A673 (cell line): ENCODE data around the gene POLE4. TPM values are rescaled to one million over a fixed set of nuclear protein-coding genes. Genes with fewer than 3 reads are reported as not detected.

Experiments
- BruUV-seq: library from RNA; stranded (reverse); fragments of 400-500 nt; replicated peaks from 2 replicates; lab custom pipeline; 2021; lab: Mats Ljungman, UMichigan
- CTCF ChIA-PET: fragments of 300-600 bp; sonication (Branson Sonifier 250); formaldehyde crosslinking; loops from one replicate; lab custom pipeline; 2022; ENCODE audit warnings: antibody characterized with exemption; lab: Charles Lee
- POLR2A ChIA-PET: fragments of 300-600 bp; sonication (Branson Sonifier 250); formaldehyde crosslinking; loops from one replicate; lab custom pipeline; 2022; ENCODE audit warnings: antibody characterized with exemption; ENCODE audit not compliant: low non-redundant PET; lab: Charles Lee
- DNase-seq: peaks from one replicate; pipeline ENCODE4 v3.0.0-alpha.2; 2015; ENCODE audit warnings: low spot score
- H3K27ac ChIP-seq: fragments of 200-600 bp; sonication (generic); 2 replicates; pipeline ENCODE4 v1.5.1; 2016; ENCODE audit warnings: mixed run types, low read depth, mild to moderate bottlenecking, mixed read lengths, antibody characterized with exemption, low read length; ENCODE audit not compliant: poor library complexity, severe bottlenecking
- H3K27me3 ChIP-seq: fragments of 200-600 bp; sonication (generic); replicated peaks from 2 replicates; pipeline ENCODE4 v1.6.1; 2017; ENCODE audit warnings: mixed run types, low read depth, mild to moderate bottlenecking, mixed read lengths, antibody characterized with exemption, low read length; ENCODE audit not compliant: insufficient read depth, poor library complexity
- H3K36me3 ChIP-seq: fragments of 200-600 bp; sonication (generic); 2 replicates; pipeline ENCODE4 v1.6.1; 2016; ENCODE audit warnings: mixed run types, mild to moderate bottlenecking, mixed read lengths, antibody characterized with exemption, low read length; ENCODE audit not compliant: insufficient read depth, poor library complexity, severe bottlenecking
- H3K4me1 ChIP-seq: fragments of 200-600 bp; sonication (generic); 2 replicates; pipeline ENCODE4 v1.6.1; 2017; ENCODE audit warnings: mixed run types, mild to moderate bottlenecking, mixed read lengths, antibody characterized with exemption, low read length; ENCODE audit not compliant: insufficient read depth, poor library complexity, severe bottlenecking
- H3K4me3 ChIP-seq: fragments of 200-600 bp; sonication (generic); 2 replicates; pipeline ENCODE4 v1.5.1; 2016; ENCODE audit warnings: low read depth, mixed run types, mild to moderate bottlenecking, mixed read lengths, low read length; ENCODE audit not compliant: poor library complexity, severe bottlenecking
- H3K9me3 ChIP-seq: fragments of 200-600 bp; sonication (generic); 2 replicates; pipeline ENCODE4 v1.6.1; 2016; ENCODE audit warnings: mixed run types, low read depth, mild to moderate bottlenecking, mixed read lengths, antibody characterized with exemption, low read length; ENCODE audit not compliant: poor library complexity, severe bottlenecking
- EZH2 ChIP-seq: fragments of 200-600 bp; sonication (generic); IDR thresholded peaks from 2 replicates; pipeline ENCODE4 v1.6.1; 2017; ENCODE audit warnings: borderline replicate concordance, low read depth, mild to moderate bottlenecking, mixed read lengths, antibody characterized with exemption, low read length; ENCODE audit not compliant: poor library complexity, severe bottlenecking
- intact Hi-C: fragments of 100-400 bp; cut with micrococcal nuclease; formaldehyde crosslinking; loops from one replicate; pipeline ENCODE4 v1.10.0; 2022; ENCODE audit not compliant: unreplicated experiment
- total RNA-seq: library from RNA; stranded (reverse); gene quantifications from 2 replicates; pipeline ENCODE4 v1.2.3, GENCODE V29; 2021
- TF ChIP-seq, protein P1 (sequence below): fragments of 300-800, 200-600 bp; sonication (generic); conservative IDR thresholded peaks from 2 replicates; pipeline ENCODE4 v1.5.1; 2017; ENCODE audit warnings: low read depth, mild to moderate bottlenecking, antibody characterized with exemption, low read length, moderate library complexity, mixed read lengths

Gene POLE4
- total RNA-seq, 1 experiment from 2014 or later = 60.6 TPM

DNA sequence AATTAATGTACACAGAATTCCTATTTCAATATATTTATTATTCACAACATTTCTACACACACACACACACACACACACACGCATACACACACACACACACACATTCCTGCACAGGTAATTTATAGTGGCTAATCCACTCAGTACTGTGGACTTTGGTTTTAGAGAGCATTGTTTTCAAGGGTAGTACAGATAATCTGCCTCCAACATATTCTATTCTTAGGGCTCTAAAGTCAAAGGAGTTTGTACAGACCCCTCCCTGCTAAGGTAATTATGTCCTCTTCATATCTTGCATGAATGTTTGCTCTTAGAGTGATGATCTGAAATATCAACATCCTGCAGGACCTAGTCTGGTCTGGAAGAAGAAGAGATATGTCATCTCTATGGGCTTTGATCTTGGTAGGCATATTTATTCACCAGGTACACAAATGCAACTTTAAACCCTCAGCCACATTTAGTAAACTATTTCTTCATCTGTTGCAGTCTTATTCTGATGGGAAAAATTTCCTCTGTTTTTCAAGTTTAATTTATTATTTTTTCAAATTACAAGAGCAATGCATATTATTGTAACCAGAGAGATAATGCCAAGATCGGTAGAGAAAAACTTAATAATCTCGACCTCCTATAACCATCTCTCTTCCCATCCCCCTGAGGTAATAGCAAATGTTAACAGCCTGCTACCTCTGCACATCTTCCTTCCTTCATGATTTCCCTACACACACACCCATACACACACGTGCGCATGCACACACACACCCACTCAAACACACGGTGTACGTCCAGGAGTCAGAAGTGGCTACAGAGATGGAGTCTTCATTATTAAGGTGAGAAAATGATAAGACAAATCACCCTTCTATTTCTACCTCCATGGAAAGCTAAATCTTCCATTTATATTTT, 18.3 kb upstream of the POLE4 start:
- no peak for DNase-seq
- Histone ChIP-seq H3K9me3 (no peaks in the 10 kb centered on the region), H3K36me3 (no peaks in the 10 kb centered on the region), H3K4me1 (no peaks in the 10 kb centered on the region), H3K27me3 (no peaks in the 10 kb centered on the region), H3K4me3 (no peak overlapping the region), H3K27ac (no peak overlapping the region)
- intact Hi-C loops = no loop called here
- BruUV-seq = no TSS peak
- POLR2A ChIA-PET = no interaction called here
- no peak for TF ChIP-seq EZH2
- TF ChIP-seq, protein P1, sequence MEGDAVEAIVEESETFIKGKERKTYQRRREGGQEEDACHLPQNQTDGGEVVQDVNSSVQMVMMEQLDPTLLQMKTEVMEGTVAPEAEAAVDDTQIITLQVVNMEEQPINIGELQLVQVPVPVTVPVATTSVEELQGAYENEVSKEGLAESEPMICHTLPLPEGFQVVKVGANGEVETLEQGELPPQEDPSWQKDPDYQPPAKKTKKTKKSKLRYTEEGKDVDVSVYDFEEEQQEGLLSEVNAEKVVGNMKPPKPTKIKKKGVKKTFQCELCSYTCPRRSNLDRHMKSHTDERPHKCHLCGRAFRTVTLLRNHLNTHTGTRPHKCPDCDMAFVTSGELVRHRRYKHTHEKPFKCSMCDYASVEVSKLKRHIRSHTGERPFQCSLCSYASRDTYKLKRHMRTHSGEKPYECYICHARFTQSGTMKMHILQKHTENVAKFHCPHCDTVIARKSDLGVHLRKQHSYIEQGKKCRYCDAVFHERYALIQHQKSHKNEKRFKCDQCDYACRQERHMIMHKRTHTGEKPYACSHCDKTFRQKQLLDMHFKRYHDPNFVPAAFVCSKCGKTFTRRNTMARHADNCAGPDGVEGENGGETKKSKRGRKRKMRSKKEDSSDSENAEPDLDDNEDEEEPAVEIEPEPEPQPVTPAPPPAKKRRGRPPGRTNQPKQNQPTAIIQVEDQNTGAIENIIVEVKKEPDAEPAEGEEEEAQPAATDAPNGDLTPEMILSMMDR = no peak
- CTCF ChIA-PET = no interaction called here

DNA sequence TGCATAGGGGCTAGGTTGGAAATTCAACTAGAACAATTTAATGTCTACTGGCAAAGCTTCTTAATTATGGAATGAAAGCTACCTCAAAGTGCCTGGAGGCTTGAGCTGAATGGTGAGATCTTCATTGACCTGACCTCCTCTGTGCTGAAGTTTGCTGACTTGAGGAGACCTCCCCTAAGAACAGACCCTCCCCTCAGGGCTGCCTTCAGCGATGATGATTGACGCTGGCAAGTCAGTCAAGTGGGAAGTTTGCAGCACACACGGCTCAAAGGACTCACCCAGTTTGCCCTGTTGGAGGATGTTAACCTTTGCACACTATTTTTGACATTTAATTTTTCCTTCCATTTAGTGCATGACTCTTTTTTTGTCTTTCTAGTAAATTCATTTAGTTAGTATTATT, 17.2 kb upstream of the POLE4 start:
- Histone ChIP-seq H3K36me3 (no peaks in the 10 kb centered on the region), H3K27me3 (no peaks in the 10 kb centered on the region), H3K4me3 (no peak overlapping the region), H3K27ac (no peak overlapping the region), H3K9me3 (no peaks in the 10 kb centered on the region), H3K4me1 (no peaks in the 10 kb centered on the region)
- POLR2A ChIA-PET = no interaction called here
- no TSS peak for BruUV-seq
- DNase-seq = no peak
- CTCF ChIA-PET = no interaction called here
- intact Hi-C loops = no loop called here
- TF ChIP-seq, protein P1 = no peak
- no peak for TF ChIP-seq EZH2

DNA sequence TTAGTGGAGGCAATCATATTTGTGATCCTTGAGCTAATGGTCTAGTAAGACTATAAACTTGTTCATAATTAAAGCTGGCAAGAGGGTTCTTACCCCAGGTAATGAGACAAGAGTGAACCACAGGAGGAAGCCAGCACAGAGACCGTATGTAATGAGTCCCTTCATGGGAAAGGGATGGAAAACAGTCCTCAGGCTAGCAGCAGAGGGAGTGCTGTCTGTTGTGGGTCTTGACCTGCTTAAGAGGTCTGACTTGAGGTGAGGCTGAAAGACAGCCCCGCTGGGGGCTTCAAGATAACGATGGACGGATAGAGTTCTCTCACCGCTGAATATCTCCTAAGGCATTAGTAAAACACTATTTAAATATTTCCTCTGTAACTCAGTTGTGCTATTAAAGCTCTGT, 16.2 kb upstream of the POLE4 start:
- TF ChIP-seq, protein P1 = no peak
- no peak for TF ChIP-seq EZH2
- no peak for DNase-seq
- ChIA-PET CTCF (no interaction called here), POLR2A (no interaction called here)
- BruUV-seq = no TSS peak
- H3K36me3 ChIP-seq = no peaks in the 10 kb centered on the region
- intact Hi-C loops = no loop called here
- H3K4me3 ChIP-seq = no peak overlapping the region
- no peaks in the 10 kb centered on the region for H3K27me3 ChIP-seq
- H3K27ac ChIP-seq = no peak overlapping the region
- no peaks in the 10 kb centered on the region for H3K9me3 ChIP-seq
- no peaks in the 10 kb centered on the region for H3K4me1 ChIP-seq
